Measurements from ENCODE around the gene SCP2.

Gene SCP2

DNA sequence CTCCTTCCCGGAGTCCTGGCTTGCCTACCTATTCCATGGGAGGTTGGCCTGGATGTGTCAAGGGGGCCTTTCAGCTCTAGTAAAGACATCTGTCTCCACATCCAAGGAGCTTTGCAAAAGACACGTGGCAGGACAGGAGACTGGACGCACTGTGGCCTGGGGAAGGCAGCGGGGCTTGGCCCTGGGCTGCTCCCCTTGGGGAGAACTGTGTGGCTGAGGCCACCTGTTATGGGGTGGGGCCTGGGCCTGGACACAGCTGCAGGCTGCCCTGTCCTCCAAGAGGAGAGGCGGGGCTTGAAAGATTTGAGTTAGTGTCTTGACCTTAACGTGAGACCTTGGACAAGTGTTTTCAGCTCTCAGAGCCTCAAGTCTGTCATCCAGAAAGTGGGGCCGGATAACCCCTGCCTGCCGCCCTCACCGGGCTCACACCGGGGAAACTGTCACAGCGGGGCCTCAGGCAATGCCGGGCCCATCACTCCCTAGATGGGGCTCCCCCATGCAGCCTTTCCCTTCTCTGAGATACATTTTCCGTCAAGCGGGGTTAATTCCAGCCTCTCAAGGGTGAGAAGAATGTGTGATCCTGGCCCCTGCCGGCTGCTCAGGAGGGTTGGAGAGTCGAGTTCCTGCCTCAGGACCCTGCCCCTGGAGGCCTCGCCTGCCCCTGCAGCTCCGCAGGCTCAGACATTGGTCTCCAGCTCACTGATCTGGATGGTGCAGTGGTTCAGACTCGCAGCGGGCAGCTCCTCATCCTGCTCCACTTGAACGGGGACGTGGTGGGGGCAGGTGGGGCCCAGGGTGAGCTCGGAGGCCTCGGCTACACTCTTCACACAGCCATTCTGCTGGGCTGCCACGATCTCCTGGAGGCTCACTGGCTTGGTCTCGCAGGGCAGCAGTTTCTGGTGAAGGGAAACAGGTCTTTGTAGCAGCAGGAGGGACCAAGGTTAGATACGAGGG, 160.5 kb downstream of the SCP2 start:
- no peak for DNase-seq
- TF ChIP-seq GATA1 (IDR thresholded peaks at IDR 0.05; ENCODE audit: low read depth, low read length) (no peak), POLR2A (IDR thresholded peaks at IDR 0.05; ENCODE audit: low read length) (no peak)

GRCh38 chr1:53088616-53089300, 161.7 kb downstream of the SCP2 start:
- DNase-seq, result no peak
- TF ChIP-seq GATA1 (IDR thresholded peaks at IDR 0.05; ENCODE audit: low read depth, low read length) (no peak), POLR2A (IDR thresholded peaks at IDR 0.05; ENCODE audit: low read length) (no peak)

DNA sequence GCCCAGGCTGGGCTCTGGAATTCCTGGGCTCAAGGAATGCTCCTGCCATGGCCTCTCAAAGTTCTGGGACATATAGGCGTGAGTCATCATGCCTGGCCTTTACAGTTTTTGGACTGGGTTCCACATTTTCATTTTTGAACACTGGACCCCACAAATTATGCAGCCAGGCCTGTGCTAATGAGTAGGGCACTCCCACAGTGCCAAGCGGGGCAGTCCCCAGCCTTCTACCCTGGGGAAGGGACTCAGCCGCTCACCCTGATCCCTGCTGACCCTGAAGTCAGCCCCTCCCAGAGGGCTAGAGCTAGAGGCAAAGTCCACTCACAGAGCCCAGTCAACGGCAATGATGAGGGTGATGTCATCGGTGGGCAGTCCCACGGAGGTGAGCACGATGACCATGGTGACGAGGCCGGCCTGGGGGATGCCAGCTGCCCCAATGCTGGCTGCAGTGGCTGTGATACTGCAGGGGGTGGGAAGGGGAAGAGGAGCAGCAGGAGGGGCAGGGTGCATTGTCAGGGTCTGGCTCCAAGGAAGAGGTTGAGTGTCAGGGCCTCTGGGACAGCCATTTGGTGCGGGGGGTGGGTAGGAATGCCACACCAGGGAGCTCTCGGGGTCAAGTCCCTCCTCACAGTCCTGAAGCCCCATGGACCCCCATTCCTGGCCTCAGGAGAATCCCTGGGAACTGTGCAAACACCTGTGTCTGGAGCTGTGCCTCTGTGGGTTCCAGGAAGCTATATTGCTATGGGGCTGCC, 162.6 kb downstream of the SCP2 start:
- DNase-seq, result no peak
- TF ChIP-seq GATA1 (IDR thresholded peaks at IDR 0.05; ENCODE audit: low read depth, low read length) (no peak), POLR2A (IDR thresholded peaks at IDR 0.05; ENCODE audit: low read length) (no peak)

DNA sequence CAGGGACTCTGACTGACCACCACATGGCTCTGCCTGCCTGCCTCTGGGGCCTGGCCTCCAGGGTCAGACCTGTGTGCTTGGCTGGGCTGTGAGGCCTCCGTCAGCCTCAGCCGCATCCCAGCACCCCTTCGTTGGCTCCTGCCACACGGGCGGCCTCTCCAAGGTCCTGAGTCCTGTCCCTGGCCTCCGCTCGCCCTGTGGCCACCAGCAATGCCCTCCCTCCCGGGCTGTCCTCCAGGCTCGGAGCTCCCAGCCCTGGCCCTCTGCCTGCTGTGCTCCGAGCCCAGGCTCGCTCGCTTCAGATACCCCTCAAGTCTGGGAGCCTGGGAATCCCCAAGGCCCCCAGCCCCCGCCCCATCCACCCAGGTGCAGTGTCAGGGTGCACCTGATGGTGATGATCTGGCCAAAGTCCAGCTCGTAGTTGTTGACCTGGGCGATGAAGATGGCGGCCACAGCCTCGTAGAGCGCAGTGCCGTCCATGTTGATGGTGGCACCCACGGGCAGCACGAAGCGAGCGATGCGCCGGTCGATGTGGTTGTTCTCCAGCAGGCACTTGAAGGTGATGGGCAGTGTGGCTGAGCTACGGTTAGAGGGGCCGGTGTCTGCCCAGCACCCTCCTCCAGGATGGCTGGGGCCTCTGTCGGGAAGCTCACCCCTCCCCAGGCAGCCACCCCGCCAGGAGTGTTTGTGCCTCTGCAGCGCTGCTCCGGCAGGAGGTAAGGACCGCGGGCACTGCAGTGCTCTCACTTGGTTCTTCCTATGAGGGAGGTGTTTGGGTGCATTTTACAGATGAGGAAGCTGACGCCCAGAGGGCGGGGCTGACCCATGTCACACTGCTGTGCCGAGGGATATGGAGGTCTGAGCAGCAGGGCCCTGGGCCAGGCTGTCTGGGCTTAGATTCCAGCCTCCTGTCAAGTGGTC, 163.4 kb downstream of the SCP2 start:
- TF ChIP-seq GATA1 (IDR thresholded peaks at IDR 0.05; ENCODE audit: low read depth, low read length) (no peak), POLR2A (IDR thresholded peaks at IDR 0.05; ENCODE audit: low read length) (no peak)
- no peak for DNase-seq

- DNase-seq, result no peak
These were observed 165.0 kb downstream of the SCP2 start for GRCh38 chr1:53091841-53092645.

GRCh38 chr1:53092659-53093450, 165.8 kb downstream of the SCP2 start:
- TF ChIP-seq POLR2A (IDR thresholded peaks at IDR 0.05; ENCODE audit: low read length), result no peak
- TF ChIP-seq GATA1 (IDR thresholded peaks at IDR 0.05; ENCODE audit: low read depth, low read length), result no peak
- DNase-seq, result no peak

More at GRCh38 chr1:53091841-53092645, 165.0 kb downstream of the SCP2 start:
- no peak for TF ChIP-seq GATA1 (IDR thresholded peaks at IDR 0.05; ENCODE audit: low read depth, low read length)
- no peak for TF ChIP-seq POLR2A (IDR thresholded peaks at IDR 0.05; ENCODE audit: low read length)

DNA sequence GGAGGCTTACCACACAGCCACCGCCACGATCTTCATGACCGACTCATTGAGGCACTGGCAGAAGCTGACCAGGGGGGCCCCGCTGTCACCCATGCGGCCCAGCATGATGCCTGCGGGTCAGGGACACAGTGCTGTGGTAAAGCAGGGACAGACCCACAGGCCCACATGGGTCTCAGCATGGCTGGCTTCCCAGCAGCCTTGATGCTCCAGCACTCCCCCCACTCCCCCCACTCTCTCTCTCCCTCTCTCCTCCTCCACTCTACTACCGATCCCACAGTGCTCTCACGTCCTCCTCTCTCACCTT, 166.3 kb downstream of the SCP2 start:
- TF ChIP-seq POLR2A (IDR thresholded peaks at IDR 0.05; ENCODE audit: low read length) (no peak), GATA1 (IDR thresholded peaks at IDR 0.05; ENCODE audit: low read depth, low read length) (no peak)

GRCh38 chr1:53093778-53094532, 166.9 kb downstream of the SCP2 start:
- TF ChIP-seq GATA1 (IDR thresholded peaks at IDR 0.05; ENCODE audit: low read depth, low read length), result no peak
- TF ChIP-seq POLR2A (IDR thresholded peaks at IDR 0.05; ENCODE audit: low read length), result no peak
- no peak for DNase-seq

More for the DNA sequence above, 166.3 kb downstream of the SCP2 start:
- DNase-seq, result no peak

- DNase-seq, result no peak
- TF ChIP-seq GATA1 (IDR thresholded peaks at IDR 0.05; ENCODE audit: low read depth, low read length), result no peak
- TF ChIP-seq POLR2A (IDR thresholded peaks at IDR 0.05; ENCODE audit: low read length), result no peak
These were observed 167.4 kb downstream of the SCP2 start for GRCh38 chr1:53094533-53094919.
